Fibroblast of gingiva (primary cell): ENCODE data around the gene IMP4.

Experiments
- DNase-seq: peaks from one replicate; pipeline ENCODE4 v3.0.0-alpha.2; 2011; ENCODE audit warnings: low read depth

The IMP4 gene

GRCh38 chr2:130357864-130358263 is 15.2 kb downstream of the IMP4 start:
- DNase-seq: no peak

DNA sequence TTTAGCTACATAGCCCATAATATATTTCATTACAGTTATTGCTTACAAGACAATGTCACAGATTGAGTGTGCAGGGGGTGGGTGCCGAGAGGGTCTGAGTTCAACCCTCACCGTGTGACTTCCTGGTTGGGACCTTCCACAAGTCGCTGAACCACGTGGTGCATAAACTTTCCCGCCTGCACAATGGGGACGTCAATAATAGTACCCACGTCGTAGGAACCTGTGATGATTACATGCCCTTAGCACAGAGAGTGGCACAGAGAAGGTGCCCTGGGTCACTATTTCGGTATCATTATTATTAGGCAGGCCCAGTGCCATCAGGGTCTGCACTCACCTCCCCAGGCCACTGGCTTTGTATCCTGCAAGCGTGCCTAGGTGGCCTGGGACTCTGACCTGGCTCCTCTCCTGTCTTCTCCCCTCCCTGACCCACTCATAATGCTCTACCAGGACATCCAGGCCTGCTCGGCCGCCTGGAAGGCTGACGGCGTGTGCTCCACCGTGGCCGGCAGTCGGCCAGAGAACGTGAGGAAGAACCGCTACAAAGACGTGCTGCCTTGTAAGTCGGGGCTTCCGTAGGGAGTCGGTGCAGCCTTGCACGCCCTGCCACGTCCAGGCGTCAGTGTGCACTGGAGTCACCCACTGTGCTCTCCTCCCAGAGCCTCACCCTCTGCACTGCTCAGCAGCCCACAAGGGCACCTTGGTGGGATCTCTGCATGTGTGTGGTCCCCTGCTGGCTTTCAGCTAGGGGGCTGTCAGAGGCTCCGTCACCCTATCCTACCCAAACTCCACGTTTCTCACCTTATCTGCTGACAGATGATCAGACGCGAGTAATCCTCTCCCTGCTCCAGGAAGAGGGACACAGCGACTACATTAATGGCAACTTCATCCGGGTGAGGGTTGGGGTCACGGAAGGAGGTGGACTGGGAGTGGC is 16.0 kb downstream of the IMP4 start:
- DNase-seq: no peak

- DNase-seq: no peak
These were observed 16.8 kb downstream of the IMP4 start for GRCh38 chr2:130359466-130359865.

- DNase-seq: no peak
These were observed 20.8 kb downstream of the IMP4 start for GRCh38 chr2:130363479-130363878.

GRCh38 chr2:130365075-130365474 is 22.4 kb downstream of the IMP4 start:
- DNase-seq: no peak

- no peak for DNase-seq
These were observed 23.3 kb downstream of the IMP4 start for GRCh38 chr2:130365963-130366362.

DNA sequence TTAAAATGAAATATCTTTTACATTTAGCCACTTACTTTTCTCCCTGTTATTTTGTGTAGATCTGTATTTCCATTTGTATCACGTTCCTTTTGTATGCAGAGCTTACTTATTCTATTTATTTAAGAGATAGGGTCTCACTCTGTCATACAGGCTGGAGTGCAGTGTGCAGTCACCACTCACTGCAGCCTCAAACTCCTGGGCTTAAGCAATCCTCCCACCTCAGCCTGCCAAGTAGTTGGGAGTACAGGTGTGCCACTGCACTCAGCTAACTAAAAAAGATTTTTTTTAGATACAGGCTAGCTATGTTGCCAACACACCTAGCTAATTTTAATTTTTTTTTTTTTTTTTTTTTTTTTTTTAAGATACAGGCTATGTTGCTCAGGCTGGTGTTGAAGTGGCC is 24.0 kb downstream of the IMP4 start:
- no peak for DNase-seq

- DNase-seq: no peak
These were observed 26.1 kb downstream of the IMP4 start for GRCh38 chr2:130368786-130369185.

- no peak for DNase-seq
These were observed 26.7 kb downstream of the IMP4 start for GRCh38 chr2:130369311-130369964.

- no peak for DNase-seq
These were observed 27.3 kb downstream of the IMP4 start for GRCh38 chr2:130369965-130370341.

DNA sequence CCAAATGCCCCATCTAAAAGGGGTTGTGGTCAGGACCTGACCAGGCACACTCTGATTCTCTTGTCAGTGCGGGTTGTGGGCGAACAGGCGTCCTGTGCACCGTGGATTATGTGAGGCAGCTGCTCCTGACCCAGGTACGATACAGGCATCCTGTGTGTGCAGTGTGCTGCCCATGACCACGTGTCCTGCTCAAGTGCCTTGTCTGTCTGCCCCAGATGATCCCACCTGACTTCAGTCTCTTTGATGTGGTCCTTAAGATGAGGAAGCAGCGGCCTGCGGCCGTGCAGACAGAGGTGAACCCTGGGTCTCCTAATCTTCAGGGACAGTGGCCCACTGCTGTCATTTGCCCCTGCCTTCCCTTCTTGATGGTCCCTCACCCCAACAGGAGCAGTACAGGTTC is 27.8 kb downstream of the IMP4 start:
- DNase-seq: no peak

DNA sequence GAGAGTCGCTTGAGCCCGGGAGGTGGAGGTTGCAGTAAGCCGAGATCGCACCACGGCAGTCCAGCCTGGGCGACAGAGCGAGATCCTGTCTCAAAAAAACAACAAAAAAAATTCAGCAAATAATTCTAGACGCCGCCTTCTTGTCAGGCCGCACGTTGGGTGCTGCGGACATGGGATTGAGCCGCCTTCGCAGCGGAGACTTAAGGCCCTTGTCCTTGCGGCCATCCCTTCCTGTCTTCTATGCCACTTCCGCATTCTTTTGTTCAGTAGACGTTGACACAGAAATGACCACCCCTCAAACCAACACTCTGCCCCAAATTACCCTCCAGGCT is 29.0 kb downstream of the IMP4 start:
- DNase-seq: peak; percentile 55

- peak; percentile 84 for DNase-seq
These were observed 29.5 kb downstream of the IMP4 start for GRCh38 chr2:130372055-130372832.

- no peak for DNase-seq
These were observed 30.4 kb downstream of the IMP4 start for GRCh38 chr2:130372833-130373807.

DNA sequence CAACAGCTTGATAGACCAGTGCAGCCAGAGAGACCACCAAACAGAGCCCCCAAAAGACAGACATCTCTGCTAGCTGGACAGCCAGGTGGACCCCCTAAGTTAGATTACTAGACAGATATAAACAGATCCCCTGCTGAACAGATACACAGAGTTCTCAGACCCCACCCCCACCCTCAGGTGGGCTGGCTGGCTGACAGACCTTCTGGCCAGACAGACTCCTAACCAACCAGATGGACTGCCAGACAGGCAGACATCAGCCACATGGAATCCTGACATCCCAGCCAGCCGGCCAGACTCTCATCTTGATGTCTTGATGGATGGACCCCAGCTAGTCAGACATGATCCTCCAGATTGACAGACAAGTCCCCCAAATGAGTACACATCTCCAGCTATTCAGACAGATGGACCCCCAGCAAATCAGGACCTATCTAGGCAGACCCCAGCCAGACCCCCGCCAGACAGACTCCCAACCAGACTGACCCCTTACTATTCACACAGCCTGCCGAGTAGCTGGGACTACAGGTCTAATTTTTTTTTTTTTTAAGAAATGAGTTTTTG is 31.2 kb downstream of the IMP4 start:
- DNase-seq: no peak

DNA sequence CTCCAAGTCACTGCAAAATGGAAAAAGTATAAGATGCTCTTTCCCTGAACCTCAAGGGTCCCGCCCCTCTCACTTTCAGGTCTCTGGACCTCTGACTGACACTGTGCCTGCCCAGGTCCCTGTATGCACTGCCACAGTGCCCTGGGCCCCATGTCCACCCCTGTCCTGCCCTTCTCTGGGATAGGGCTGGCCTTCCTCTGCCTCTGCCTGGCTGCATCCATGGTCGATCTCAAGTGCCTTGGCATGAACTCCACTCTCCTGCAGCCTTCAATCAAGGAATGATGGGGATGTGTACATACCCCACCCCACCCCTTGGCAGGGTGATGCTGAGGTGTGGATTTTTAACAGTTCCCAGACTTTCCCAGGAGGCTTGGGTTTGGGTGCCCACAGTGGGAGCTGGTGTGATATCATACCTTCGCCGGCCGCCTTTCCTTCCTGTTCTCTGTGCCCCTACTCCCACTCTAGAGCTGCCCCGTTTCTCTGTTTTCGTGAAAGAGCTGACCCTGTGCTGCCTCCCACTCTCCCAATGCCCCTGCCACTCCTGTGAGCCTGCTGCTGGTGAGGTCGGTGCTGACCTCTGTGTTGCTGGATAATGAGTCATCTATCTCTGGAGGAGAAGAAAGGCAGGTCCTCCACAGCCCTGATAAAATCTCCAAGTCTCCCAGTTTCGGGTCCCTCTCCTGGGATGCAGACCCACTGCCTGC is 32.0 kb downstream of the IMP4 start:
- DNase-seq: no peak

DNA sequence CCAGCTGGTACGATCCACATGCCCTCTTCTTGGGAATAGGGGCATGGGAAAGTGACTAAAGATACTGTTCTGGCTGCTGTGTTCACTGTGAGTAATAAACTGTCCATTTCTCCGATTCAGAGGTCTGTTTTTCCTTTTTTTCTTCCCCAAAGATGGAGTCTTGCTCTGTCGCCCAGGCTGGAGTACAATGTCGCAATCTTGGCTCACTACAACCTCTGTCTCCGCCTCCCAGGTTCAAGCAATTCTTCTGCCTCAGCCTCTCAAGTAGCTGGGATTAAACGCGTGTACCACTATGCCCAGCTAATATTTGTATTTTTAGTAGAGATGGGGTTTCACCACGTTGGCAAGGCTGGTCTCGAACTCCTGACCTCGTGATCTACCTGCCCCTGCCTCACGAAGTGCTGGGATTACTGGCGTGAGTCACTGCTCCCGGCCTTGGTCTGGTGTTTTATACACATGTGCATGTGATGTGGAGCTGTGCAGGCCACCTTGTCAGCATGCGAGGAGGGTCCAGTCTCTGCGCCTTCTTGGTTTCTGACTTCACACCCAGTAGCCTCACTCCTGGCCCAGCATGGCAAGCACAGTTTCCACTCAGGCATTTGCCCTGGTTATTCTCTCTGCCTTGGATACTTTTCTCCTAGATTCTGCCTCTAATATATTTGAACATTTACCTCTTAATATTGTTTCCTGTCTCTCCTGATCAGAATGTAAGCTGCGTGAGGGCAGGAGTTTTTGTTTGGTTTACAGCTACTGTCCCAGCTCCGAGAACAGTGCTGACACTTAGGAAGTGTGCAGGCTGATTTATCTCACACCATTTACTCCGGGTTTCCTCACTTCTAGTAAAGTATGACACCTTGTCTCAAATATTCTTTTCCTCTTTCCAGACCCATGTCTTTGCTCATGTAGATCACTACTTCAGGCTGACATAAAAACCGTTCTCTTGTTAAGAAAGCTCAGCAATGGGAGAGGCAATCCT is 32.9 kb downstream of the IMP4 start:
- no peak for DNase-seq

DNA sequence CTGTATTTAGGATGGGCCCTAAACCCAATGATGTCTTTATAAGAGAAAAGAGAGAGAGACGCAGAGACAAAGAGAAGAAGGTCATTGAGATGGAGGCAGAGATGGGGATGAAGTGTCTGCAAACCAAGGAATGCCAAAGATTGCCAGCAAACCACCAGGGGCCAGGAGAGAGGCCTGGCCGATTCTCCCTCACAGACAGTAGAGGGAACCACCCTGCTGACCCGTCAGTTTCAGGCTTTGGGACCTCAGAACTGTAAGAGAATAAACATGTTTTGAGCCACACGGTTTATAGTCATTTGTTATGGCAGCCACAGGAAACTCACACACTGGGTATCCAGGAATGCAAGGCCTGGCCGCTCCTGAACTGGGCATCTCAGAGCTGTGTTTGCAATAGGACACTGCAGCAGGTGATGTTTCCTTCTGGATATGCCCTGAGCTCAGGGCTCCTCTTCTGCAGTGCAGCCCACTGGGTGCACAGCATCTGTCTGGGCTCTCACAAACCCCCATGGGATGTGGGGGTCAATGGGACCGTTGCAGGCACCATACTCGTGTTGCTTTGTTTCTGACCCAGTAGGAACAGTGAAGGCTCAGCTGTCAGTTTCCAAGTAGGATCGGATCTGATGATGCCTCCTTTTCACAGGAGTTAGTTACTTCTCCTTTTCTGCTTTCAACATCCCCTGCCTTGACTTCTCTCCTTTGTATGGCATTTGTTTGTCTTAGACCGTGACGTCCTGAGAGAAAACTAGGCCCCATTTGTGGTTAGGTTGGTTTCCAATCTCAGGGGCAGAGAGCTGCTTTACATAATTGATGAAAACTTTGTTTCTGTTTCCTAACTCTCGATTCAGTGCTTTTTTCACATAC is 34.0 kb downstream of the IMP4 start:
- DNase-seq: peak; percentile 24
